RPMI7951 (cell line): ENCODE results near the gene SMIM14. TPM values are rescaled to one million over a fixed set of nuclear protein-coding genes. Genes with fewer than 3 reads are reported as not detected.
"Not testable (repeated sequence)": the region's sequence is repeated elsewhere in the genome, so short reads cannot be mapped to it uniquely, and the experiment has no call there.

ENCODE experiments used
- DNase-seq: peaks from one replicate; pipeline ENCODE4 v3.0.0-alpha.2; 2012; ENCODE audit warnings: low read depth
- total RNA-seq: library from RNA; depleted of rRNA; stranded (reverse); fragments of >200 nt; shearing (Covaris generic); gene quantifications from 2 replicates; pipeline ENCODE4 v1.2.3, GENCODE V29; 2014; rRNA removed

SMIM14 gene
- 38.3 and 46.3 TPM in 2 replicates for total RNA-seq

DNA sequence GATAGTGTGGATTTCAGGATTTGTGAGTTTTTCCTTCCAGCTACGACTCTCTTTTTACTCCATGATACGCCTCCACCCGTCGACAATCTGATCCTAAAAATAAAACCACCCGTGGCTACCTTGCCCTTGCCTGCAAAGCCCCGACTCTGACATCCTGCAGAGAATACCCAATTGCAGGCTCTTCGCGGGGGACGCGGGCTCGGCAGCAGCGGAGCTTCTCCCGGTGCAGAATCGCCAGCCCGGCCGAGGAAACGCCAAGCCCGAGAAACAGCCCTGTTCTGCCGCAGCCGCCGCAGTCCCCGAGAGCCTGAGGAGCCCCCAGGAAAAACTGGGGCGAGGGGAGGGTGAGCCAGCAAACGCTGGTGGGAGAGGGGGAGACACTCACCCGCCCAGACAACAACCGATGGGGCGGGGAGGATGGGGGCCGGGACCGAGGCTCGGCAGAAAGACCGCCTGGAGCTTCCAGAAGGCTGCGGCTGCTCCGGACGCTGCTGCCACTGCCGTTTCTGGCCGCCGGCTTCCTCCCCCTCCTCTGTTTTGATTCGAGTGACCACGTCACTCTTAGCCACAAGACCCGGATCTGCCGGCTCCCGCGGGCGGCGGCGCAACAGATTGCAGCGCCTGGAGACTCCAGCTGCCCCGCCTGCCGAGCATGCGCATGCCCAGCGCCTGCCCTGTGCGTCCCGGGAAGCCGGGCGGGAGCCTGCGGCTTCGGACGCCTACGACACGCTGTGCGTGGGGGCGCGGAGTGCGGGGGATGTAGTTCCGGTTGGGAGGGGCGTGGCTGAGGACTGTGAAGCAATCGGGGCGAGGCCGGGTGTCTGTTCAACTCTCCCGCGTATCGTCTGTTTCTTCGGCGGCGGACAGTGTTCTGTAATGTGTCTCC, at the start of gene SMIM14:
Gene SMIM14 (minus strand): TSS at position 512 of the 886 bp plus-strand sequence. CDS start 33,720 bp downstream, outside the sequence.
- peak; percentile 96 for DNase-seq

DNA sequence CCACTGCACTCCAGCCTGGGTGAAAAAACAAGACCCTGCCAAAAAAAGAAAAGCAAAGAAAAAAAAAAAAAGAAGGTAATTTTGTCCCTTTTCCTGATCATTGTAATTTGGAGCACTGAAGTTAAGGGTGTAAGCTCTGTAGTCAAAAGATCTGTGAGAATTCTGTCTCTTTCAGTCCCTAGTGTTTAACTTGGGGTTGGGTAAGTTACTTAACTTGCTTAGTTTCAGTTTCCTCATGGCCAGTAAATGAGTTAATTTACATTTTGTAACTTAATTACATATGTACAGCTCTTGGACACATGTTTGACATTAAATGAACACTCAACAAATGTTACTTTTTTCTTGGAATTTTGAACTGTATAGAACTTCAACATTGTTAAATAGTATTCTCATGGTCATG, 48.3 kb upstream of the SMIM14 start:
- DNase-seq = no peak

DNA sequence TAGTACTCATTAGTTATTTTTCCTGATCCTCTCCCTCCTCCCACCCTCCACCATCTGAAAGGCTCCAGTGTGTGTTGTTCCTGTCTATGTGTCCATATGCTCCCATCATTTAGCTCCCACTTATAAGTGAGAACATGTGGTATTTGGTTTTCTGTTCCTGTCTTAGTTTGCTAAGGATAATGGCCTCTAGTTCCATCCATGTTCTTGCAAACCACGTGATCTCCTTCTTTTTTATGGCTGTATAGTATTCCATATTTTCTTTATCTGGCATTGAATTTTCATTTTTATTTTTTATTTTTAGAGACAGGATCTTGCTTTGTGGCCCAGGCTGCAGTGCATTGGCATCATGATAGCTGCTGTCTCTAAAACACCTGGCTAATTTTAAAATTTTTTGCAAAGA, 47.3 kb upstream of the SMIM14 start:
- DNase-seq = no peak

DNA sequence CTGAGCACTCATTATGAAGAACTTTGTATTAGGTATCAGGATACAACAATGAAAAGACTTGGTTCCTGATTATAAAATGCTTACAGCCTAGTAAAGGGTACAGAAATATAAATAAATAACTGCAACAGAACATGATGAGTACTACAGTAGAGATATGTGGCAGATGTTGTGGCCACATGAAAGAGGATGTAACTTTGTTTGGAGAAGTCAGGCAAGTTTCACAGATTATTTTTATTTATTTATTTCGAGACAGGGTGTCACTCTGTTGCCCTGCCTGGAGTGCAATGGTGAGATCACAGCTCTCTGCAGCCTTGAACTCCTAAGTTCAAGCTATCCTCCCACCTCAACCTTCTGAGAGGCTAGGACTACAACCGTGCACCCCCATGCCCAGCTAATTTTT, 43.5 kb upstream of the SMIM14 start:
- no peak for DNase-seq

DNA sequence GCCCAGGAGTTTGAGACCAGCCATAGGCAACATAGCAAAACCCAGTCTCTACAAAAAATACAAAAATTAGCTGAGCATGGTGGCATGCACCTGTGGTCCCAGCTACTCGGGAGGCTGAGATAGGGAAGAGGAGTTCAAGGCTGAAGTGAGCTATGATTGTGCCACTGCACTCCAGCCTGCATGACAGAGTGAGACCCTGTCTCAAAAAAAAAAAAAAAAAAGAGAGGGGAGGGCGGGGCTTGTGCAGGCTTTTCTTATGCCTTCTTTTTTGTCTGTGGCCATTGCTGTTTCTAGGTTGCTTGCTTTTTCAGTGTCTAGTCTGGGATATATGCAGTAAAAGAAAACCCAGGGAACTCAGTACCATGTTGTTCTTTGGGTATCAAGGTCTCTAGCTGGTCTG, 42.3 kb upstream of the SMIM14 start:
- not testable (repeated sequence) for DNase-seq

DNA sequence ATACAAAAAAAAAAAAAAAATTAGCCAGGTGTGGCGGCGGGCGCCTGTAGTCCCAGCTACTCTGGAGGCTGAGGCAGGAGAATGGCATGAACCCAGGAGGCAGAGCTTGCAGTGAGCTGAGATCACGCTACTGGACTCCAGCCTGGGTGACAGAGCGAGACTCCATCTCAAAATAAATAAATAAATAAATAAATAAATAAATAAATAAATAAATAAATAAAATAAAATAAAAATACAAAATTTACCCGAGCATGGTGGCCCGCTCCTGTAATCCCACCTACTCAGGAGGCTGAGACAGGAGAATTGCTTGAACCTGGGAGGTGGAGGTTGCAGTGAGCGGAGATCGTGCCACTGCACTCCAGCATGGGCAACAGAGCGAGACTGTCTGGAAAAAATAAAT, 37.0 kb upstream of the SMIM14 start:
- not testable (repeated sequence) for DNase-seq

DNA sequence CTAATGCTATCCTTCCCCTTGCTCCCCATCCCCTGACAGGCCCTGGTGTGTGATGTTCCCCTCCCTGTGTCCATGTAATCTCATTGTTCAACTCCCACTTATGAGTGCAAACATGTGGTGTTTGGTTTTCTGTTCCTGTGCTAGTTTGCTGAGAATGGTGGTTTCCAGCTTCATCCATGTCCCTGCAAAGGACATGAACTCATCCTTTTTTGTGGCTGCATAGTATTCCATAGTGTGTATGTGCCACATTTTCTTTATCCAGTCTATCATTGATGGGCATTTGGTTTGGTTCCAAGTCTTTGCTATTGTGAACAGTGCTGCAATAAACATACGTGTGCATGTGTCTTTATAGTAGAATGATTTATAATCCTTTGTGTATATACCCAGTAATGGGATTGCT, 31.6 kb upstream of the SMIM14 start:
- not testable (repeated sequence) for DNase-seq

DNA sequence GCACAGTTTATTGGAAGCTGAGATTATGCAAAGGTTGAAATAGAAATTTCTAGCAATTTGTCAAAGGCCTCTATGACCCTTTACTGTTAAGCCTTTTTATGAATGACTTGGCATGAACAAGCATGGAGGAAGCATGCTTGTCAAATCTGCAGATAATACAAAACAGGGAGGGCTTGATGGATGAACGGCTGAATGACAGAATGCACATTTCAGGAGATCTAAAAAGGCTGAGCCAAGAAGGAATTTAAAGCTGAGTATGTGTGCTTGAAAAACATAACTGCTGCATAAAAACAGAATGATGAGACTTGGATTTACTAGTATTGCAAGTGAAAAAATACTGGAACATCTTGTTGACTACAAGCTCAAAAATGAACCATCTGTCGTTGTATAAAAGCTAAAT, 30.2 kb upstream of the SMIM14 start:
- DNase-seq = no peak

DNA sequence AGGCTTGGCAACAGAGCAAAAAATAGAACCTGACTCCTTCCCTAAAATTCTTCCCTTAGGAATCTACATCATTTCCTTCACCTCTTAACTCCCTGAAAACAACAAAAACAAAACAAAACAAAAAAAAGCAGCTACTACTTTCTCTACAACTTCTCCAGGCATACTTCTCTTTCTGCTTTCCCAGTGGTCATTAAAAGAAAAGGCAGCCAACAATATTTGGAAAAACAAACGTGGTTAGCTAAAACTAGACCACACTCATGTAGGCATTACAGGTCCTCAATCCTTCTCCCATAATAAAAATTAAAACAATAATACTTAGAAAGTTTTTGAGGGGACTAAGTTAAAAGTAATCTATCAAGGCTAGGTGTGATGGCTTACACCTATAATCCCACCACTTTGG, 29.0 kb upstream of the SMIM14 start:
- DNase-seq = no peak

DNA sequence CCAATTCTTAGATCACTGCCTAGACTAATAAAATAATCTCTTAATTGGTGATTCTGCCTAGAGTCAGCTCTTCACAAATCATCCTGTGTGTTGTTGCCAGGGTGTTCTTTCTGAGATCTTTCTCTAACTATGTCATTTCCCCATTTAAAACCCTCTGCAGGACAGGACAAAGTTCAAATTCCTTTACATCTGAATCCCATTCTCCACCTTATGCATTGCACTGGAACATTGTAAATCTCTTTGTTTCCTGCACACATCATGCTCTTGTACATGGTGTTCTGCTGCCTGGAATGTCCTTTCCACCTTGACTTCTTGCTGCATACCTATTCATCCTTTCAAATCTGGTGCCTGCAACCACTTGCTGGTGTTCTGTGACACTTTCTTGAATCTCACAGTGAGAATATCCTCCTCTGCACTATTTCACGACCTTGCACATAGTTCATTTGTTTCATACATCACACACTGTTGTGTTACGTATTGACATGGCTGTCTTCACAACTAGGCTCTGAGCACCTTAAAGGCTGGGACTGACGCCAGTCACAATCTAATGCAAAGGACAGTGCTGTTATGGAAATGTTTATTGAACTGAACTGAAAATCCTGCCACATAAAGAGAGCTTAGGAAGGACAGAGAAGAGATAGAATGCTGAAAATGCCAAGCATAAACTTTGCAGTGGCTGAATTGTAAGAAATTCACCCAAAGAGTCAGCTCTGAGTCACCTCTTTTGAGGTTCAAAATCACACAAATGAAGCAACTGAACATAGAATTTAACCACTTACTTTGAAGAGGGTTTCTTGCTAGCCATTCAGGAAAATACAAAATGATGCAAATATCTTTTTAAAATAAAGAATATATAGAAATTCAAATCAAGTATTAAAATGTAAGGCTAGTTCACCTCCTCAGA, 26.4 kb upstream of the SMIM14 start:
- no peak for DNase-seq

DNA sequence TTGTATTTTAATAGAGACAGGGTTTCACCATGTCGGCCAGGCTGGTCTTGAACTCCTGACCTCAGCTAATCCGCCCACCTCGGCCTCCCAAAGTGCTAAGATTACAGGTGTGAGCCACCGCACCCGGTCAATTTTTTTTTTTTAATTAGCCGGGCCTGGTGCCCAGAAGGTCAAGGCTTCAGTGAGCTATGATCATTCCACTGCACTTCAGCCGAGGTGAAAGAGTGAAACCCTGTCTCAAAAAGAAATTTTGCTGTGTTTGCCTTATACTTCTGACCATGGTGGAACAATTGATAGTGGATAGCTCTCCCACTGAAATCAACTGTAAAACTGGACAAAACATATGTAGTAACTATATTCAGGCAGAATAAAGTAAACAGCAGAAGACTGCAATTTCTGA, 24.0 kb upstream of the SMIM14 start:
- DNase-seq = no peak

DNA sequence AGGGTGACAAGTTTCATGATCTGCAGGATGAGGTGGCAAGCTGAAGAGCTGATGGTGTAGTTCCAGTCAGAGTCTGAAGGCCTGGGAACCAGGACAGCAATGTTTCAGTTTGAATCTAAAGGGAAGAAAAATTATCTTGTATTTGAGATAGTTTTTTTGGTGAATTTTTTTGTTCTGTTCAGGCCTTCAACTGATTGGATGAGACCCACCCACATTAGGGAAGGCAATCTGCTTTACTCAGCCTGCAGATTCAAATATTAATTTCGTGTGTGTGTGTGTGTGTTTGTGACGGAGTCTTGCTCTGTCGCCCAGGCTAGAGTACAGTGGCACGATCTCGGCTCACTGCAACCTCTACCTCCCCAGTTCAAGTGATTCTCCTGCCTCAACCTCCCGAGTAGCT, 22.1 kb upstream of the SMIM14 start:
- DNase-seq = no peak

DNA sequence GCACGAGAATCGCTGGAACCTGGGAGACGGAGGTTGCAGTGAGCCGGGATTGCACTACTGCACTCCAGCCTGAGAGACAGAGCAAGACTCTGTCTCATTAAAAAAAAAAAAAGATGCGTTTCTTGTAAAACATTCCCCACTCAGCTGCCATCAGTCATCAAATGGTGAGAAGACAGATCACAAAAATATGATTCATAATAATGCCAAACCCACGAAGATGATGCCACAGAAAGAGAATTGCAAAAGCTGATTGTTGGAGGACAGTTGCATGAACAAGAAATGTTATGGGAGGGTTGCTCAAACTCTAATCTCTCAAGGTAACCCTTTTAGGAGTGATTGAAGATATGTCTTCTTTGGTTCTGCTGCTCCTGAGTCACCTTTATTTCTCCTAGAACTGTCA, 21.4 kb upstream of the SMIM14 start:
- DNase-seq = no peak

DNA sequence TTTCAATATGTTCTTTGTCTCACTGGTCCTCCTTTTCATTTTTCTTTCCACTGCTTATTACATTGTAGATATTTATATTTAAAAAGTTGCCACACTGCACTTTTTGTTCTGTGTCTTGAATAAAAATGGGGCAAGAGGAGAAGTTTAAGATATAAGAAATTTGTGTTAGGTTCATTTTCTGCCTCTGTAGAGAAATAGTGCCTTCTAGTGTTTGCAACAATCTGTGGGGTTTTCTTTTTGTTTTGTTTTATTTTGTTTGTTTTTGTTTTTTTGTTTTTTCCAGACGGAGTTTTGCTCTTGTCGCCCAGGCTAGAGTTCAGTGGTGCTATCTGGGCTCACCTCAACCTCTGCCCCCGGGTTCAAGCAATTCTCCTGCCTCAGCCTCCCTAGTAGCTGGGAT, 20.1 kb upstream of the SMIM14 start:
- no peak for DNase-seq

DNA sequence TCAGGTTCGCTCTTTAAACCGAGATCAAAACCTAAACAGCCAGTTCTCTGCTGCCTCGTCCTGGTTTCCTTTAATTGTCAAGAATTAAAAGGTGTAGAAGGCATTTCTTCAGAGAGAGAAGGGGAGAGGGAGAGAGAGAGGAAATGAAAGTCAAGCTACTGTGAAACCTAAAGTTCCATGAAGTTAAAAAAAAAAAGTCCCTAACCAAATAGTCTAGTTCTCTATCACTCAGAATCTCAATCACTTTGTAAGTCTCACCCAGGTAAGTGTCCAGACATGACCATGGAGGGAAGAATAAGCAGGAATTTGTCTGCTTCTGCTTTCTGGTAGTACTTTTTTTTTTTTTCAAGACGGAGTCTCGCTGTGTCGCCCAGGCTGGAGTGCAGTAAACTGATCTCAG, 18.8 kb upstream of the SMIM14 start:
- no peak for DNase-seq

DNA sequence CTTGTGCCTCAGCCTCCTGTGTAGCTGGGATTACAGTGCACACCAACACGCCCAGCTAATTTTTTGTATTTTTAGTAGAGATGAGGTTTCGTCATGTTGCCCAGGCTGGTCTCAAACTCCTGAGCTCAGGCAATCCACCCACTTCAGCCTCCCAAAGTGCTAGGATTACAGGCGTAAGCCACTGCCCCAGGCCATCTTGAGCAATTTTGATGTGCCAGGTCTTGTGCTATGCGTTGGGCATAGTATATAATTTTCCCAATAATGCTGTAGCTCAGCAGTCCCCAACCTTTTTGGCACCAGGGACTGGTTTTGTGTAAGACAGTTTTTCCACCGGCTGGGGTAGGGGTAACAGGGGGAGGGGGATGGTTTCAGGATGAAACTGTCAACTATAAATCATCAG, 18.0 kb upstream of the SMIM14 start:
- DNase-seq = not testable (repeated sequence)

DNA sequence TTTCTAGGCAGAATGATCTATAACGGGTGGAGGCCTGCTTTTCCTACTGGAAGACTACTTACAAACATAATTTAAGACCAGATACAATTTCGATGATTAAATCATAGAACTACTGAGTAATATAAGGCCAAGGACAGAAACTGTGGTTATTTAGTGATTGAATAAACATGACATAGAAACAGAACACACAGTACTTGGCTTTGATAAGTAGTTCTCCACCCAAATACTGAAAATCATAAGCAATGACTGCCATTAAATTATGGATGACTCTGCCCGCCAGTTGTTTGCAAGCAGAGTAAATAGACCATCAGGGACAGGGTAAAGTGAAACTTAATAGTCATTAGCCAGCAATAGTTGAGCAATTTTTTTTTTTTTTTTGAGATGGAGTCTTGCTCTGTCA, 17.2 kb upstream of the SMIM14 start:
- DNase-seq = no peak

DNA sequence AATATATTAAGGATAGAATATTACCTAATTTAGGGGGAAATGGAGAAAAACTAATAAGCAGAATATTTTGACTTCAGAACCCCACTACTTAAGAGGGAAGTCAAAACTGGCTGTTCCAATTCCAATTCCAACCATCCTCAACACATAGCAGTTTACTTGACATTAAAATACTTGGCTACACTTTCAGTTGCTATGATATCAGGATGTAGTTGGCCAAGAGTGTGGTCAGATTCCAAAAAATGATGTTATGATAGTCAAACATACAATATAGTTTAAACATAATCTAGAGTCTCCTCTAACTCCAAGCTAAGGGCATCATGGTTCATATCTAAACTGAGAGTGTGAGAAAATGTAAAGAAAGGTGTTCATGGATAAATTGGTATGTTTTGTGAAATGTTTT, 16.5 kb upstream of the SMIM14 start:
- no peak for DNase-seq

DNA sequence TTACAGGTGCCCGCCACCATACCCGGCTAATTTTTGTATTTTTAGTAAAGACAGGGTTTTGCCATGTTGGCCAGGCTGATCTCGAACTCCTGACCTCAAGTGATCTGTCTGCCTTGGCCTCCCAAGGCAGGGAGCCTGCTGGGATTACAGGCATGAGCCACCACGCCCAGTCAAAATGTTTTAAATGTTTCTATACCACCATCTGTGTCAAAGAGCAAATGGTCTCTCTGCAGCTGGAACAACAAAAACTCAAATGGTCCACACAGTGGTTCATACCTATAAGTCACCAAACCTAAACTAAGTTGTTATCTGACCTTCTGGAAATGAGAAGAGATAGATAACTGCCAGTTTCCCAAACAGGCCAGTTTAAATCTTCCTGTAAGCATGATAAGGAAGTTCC, 12.9 kb upstream of the SMIM14 start:
- DNase-seq = not testable (repeated sequence)

DNA sequence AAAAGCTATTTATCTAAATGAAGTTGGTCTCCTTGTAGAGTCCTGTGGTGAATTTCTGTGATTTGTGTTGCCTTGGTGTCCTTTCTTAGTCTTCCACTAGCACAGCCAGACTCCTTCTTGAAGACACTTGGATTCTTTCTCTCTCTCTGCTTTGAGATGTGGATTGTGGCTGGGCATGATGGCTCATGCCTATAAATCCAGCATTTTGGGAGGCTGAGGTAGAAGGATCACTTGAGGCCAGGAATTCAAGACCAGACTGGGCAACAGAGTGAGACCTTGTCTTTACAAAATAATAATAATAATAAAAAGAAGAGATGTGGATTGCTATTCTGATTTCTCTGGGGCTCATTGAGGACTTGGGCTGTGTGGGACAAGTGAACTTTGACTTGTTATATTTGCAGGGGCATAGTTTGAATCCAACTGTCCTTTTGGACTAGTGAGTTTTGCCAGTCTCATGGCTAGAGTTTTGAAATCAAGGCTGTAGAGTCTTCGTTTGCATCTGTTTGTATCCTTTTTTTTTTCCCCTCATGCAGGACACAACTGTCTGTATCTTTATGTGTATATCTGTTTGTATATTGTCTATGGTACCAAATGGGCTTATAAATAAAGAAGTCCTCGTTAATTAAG, 11.1 kb upstream of the SMIM14 start:
- no peak for DNase-seq

DNA sequence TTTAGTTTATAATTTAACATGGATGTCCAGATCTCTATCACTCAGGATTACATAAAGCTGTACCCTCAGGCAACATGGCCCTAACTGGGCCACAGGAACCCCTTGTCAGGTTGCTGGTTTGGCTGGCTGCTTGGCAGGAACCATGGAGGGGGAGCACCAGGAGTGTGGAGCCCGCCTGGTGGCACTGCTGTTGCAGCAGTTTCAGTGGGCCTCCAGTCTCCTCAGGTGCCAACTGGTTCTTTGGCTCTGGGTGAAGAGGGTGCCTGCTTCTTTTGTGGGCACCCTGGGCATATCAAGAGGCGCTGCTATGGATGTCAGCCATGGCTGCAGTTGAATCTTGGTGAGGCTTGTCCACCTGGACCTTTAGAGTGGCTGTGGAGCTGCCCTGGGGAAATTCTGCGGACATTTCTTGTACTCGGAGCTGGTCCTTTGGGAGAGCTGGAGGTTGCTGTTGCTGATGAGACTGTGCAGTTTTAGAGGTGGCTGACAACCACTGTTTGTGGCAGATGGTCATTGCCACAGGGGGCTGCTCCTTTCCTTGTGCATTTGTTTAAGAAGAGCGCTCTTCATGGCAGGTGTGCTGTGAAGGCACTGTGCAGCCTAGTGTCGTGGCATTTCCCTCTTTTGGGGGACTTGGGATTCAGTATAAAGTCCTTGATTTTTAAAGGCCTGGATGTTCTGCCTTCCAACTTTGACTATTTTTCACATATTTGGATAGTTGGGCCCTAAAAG, 10.3 kb upstream of the SMIM14 start:
- DNase-seq = no peak

DNA sequence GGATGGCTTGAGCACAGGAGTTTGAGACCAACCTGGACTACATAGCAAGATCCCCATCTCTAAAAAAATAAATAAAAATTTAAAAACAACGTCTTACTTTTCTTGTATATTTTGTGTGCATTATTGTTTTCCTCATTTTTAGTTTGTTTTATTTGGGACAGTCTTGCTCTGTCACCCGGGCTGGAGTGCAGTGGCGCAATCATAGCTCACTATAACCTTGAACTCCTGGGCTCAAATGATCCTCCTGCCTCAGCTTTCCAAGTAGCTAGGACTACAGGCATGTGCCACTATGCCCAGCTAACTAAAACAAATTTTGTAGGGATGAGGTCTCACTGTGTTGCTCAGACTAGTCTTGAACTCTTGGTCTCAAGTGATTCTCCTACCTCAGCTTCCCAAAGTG, 9.5 kb upstream of the SMIM14 start:
- DNase-seq = no peak
